SK-N-SH (cell line): ENCODE data around the gene CENPE. TPM values are rescaled to one million over a fixed set of nuclear protein-coding genes. Genes with fewer than 3 reads are reported as not detected.

Source experiments
- CTCF ChIA-PET: fragments of 300-600, 350-600 bp; formaldehyde crosslinking; extraction: SDS; loops from one replicate; lab custom pipeline; 2021; lab: Yijun Ruan, JAX
- POLR2A ChIA-PET: fragments of 350-600 bp; sonication (Branson Sonifier 250); formaldehyde crosslinking; extraction: SDS; loops from one replicate; lab custom pipeline; 2020; ENCODE audit warnings: antibody characterized with exemption, inconsistent platforms; lab: Yijun Ruan, JAX
- DNase-seq: peaks from one replicate; pipeline ENCODE4 v3.0.0; 2012
- H2AFZ ChIP-seq: fragments of 200-600 bp; sonication (generic); 2 replicates; pipeline ENCODE4 v1.8.1; 2016; ENCODE audit warnings: antibody characterized with exemption, mild to moderate bottlenecking, low read depth
- H3F3A ChIP-seq: fragments of 200-600 bp; sonication (generic); replicated peaks from 2 replicates; pipeline ENCODE3; 2016; ENCODE audit warnings: antibody characterized with exemption, mild to moderate bottlenecking; ENCODE audit not compliant: insufficient read depth
- H3K27ac ChIP-seq, 2 experiments: fragments of 200-500 bp in 1 of 2; fragments of 200-600 bp in 1 of 2; sonication (Bioruptor generic) in 1 of 2; sonication (generic), shearing (Covaris generic) in 1 of 2; 2 replicates each; pipeline versions ENCODE4 v1.5.1 to v1.6.1; 2014 to 2016; ENCODE audit warnings: low read depth in 2 of 2, inconsistent platforms in 1 of 2, low read length in 1 of 2, mild to moderate bottlenecking in 1 of 2, mixed read lengths in 1 of 2
- H3K27me3 ChIP-seq: fragments of 200-600 bp; sonication (generic), shearing (Covaris generic); 2 replicates; pipeline ENCODE4 v1.6.1; 2016; ENCODE audit warnings: mixed run types; ENCODE audit not compliant: insufficient read depth
- H3K36me3 ChIP-seq, 2 experiments: fragments of 200-500 bp in 1 of 2; fragments of 200-600 bp in 1 of 2; sonication (Bioruptor generic) in 1 of 2; sonication (generic) in 1 of 2; replicated peaks in 1 of 2; 2 replicates each; pipeline versions ENCODE3 to v1.5.1; 2014 to 2016; ENCODE audit warnings: low read length in 1 of 2, mild to moderate bottlenecking in 1 of 2; ENCODE audit not compliant: insufficient read depth in 2 of 2, control insufficient read depth in 1 of 2
- H3K4me1 ChIP-seq, 2 experiments: fragments of 200-500 bp in 1 of 2; fragments of 200-600 bp in 1 of 2; sonication (Bioruptor generic) in 1 of 2; sonication (generic), shearing (Covaris generic) in 1 of 2; 2 replicates each; pipeline versions ENCODE4 v1.5.1 to v1.6.1; 2014 to 2016; ENCODE audit warnings: low read depth in 1 of 2, low read length in 1 of 2, mixed run types in 1 of 2; ENCODE audit not compliant: insufficient read depth in 2 of 2, control insufficient read depth in 1 of 2
- H3K4me2 ChIP-seq: fragments of 200-600 bp; sonication (generic), shearing (Covaris generic); 2 replicates; pipeline ENCODE4 v1.6.1; 2017; ENCODE audit warnings: mixed run types
- H3K4me3 ChIP-seq, 2 experiments: fragments of 200-500 bp in 1 of 2; fragments of 200-600 bp in 1 of 2; sonication (Bioruptor generic) in 1 of 2; sonication (generic), shearing (Covaris generic) in 1 of 2; 2 replicates each; pipeline versions ENCODE4 v1.5.1 to v1.8.1; 2014 to 2016; ENCODE audit warnings: low read depth in 2 of 2, inconsistent platforms in 1 of 2, low read length in 1 of 2, mild to moderate bottlenecking in 1 of 2, mixed read lengths in 1 of 2, moderate library complexity in 1 of 2
- H3K79me2 ChIP-seq: fragments of 200-600 bp; sonication (generic); 2 replicates; pipeline ENCODE4 v1.8.1; 2017; ENCODE audit warnings: mild to moderate bottlenecking; ENCODE audit not compliant: insufficient read depth
- H3K9ac ChIP-seq: fragments of 200-600 bp; sonication (generic); 2 replicates; pipeline ENCODE4 v1.6.1; 2017; ENCODE audit warnings: mixed run types
- H3K9me2 ChIP-seq: fragments of 200-600 bp; sonication (generic); 2 replicates; pipeline ENCODE4 v1.6.1; 2017; ENCODE audit warnings: mixed run types
- H3K9me3 ChIP-seq: fragments of 200-600 bp; sonication (generic); 2 replicates; pipeline ENCODE4 v1.6.1; 2017; ENCODE audit warnings: mixed run types, mild to moderate bottlenecking, moderate library complexity
- H4K20me1 ChIP-seq: fragments of 200-600 bp; sonication (generic); 2 replicates; pipeline ENCODE4 v1.6.1; 2017; ENCODE audit warnings: mild to moderate bottlenecking, mixed run types; ENCODE audit not compliant: insufficient read depth
- CHD2 ChIP-seq: fragments of 150-350 bp; IDR thresholded peaks from 2 replicates; pipeline ENCODE4 v1.6.1; 2018; ENCODE audit warnings: low read length; ENCODE audit not compliant: partially characterized antibody
- EP300 ChIP-seq, 2 experiments: IDR thresholded peaks; 2 replicates each; pipeline versions ENCODE4 v1.4.0 to v1.6.1; 2012; ENCODE audit warnings: borderline replicate concordance in 1 of 2, low read depth in 1 of 2, low read length in 1 of 2
- FOSL2 ChIP-seq: IDR thresholded peaks from 2 replicates; pipeline ENCODE4 v1.4.0; 2012; ENCODE audit warnings: low read depth, mild to moderate bottlenecking, moderate library complexity, borderline replicate concordance
- GABPA ChIP-seq: IDR thresholded peaks from 2 replicates; pipeline ENCODE4 v1.4.0; 2012; ENCODE audit warnings: low read depth, mild to moderate bottlenecking
- JUND ChIP-seq: IDR thresholded peaks from 2 replicates; pipeline ENCODE4 v1.4.0; 2012
- MEF2A ChIP-seq: IDR thresholded peaks from 2 replicates; pipeline ENCODE4 v1.4.0; 2012; ENCODE audit warnings: low read depth, borderline replicate concordance
- MXI1 ChIP-seq: IDR thresholded peaks from 2 replicates; pipeline ENCODE4 v1.6.1; 2012; ENCODE audit warnings: mild to moderate bottlenecking, low read depth, low read length, improper control_type of control experiment
- NFIC ChIP-seq: IDR thresholded peaks from 2 replicates; pipeline ENCODE4 v1.4.0; 2012; ENCODE audit warnings: borderline replicate concordance
- RCOR1 ChIP-seq: fragments of 150-350 bp; IDR thresholded peaks from 2 replicates; pipeline ENCODE4 v1.6.1; 2017; ENCODE audit warnings: antibody characterized with exemption, low read length
- SIN3A ChIP-seq: IDR thresholded peaks from 2 replicates; pipeline ENCODE4 v1.6.1; 2012; ENCODE audit warnings: low read depth, mild to moderate bottlenecking, low read length, moderate library complexity, borderline replicate concordance
- TCF12 ChIP-seq: IDR thresholded peaks from 2 replicates; pipeline ENCODE4 v1.4.0; 2012
- WGBS: methylation state at CpG from one replicate; pipeline ENCODE4 v1.1.6; 2017; ENCODE audit warnings: low lambda C conversion rate; 5-methylcytosine and 5-hydroxymethylcytosine counted together
- polyA plus RNA-seq, 3 experiments: library from polyadenylated mRNA; depleted of rRNA; stranded (reverse); fragments of >200 nt; gene quantifications; 2 replicates each; pipeline ENCODE4 v1.2.3, GENCODE V29; 2012
- TF ChIP-seq, protein P1 (sequence below): IDR thresholded peaks from 2 replicates; pipeline ENCODE4; 2012
- TF ChIP-seq, protein P2 (sequence below): IDR thresholded peaks from 2 replicates; pipeline ENCODE4 v1.4.0; 2012; ENCODE audit warnings: low read depth, borderline replicate concordance

Gene CENPE
- polyA plus RNA-seq, 1 of the 3 experiments (the other 2 are of a cell fraction) = 1.7 TPM

DNA sequence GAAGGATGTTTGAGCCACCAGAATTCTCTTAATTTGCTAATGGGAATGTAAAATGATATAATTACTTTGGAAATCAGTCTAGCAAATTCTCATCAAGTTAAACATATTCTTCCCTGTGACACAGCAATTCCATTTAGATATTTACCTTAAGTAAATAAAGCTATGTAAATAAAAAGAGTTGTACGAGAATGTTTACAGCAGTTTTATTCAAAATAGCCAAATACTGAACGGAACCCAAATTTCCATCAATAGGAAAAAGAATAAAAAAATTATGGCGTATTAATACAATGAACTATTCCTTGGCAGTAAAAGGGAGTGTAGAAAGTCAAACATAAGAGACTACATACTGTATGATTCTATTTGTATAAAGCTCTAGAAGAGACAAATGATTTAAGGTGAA is 45.8 kb downstream of the CENPE start:
- no peak overlapping the region for H3K4me3 ChIP-seq
- no peaks in the 10 kb centered on the region for H3K9me2 ChIP-seq
- H3K27ac ChIP-seq = no peak overlapping the region
- 94% methylated on average over 3 of the region's 3 CpGs for WGBS
- H3K4me1 ChIP-seq = peaks cover 0 to 10% of the 10 kb centered on the region in 2 experiments; a peak in 2 of 4 replicates
- H3K9me3 ChIP-seq = peaks cover 4% of the 10 kb centered on the region; the same call in 1 of the 2 replicates
- POLR2A ChIA-PET = no interaction called here
- no peaks in the 10 kb centered on the region for H3K27me3 ChIP-seq
- H4K20me1 ChIP-seq = no peaks in the 10 kb centered on the region
- H3K4me2 ChIP-seq = no peak overlapping the region
- no peak for TF ChIP-seq GABPA
- no peak for TF ChIP-seq MEF2A
- DNase-seq = no peak
- H3F3A ChIP-seq = peaks cover 15% of the 10 kb centered on the region
- CTCF ChIA-PET = no interaction called here
- H2AFZ ChIP-seq = no peak overlapping the region
- H3K36me3 ChIP-seq = peaks cover 32 to 70% of the 10 kb centered on the region in 2 experiments
- H3K9ac ChIP-seq = no peak overlapping the region
- H3K79me2 ChIP-seq = no peaks in the 10 kb centered on the region; the same call in 1 of the 2 replicates

DNA sequence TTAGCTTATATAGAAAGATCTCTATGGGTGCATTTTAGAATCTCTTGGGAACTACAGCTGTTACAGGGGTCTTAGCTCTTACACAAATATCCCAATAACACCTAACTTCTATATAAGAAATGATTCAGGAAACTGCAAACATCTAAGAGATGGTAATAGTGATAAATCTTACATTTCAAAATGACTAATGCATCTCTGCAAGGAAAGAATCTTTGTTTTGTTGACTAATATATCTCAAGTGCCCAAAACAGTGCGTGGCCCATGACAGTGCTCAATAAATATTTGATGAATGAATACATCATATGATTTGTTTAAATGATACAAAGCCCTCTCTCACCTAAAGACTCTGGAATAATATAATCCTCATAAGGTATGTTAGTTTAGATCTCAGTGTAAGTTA is 47.5 kb downstream of the CENPE start:
- CTCF ChIA-PET = no interaction called here
- H3K27ac ChIP-seq = peak overlapping the region in 1 of 2 experiments; percentile 63; a peak in 2 of 4 replicates
- H3K9me2 ChIP-seq = no peaks in the 10 kb centered on the region
- no peaks in the 10 kb centered on the region for H4K20me1 ChIP-seq
- DNase-seq = no peak
- no peak for TF ChIP-seq RCOR1
- peak in 1 of 2 experiments; percentile 65; a peak in 1 of 4 replicates for TF ChIP-seq EP300 (IDR thresholded peaks at IDR 0.05; ENCODE audit: borderline replicate concordance in 1 of 2, low read depth in 1 of 2, low read length in 1 of 2)
- TF ChIP-seq FOSL2 = peak; percentile 82
- TF ChIP-seq, protein P1, sequence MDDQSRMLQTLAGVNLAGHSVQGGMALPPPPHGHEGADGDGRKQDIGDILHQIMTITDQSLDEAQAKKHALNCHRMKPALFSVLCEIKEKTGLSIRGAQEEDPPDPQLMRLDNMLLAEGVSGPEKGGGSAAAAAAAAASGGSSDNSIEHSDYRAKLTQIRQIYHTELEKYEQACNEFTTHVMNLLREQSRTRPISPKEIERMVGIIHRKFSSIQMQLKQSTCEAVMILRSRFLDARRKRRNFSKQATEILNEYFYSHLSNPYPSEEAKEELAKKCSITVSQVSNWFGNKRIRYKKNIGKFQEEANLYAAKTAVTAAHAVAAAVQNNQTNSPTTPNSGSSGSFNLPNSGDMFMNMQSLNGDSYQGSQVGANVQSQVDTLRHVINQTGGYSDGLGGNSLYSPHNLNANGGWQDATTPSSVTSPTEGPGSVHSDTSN = peak; percentile 89
- TF ChIP-seq NFIC = 0 out of 2 replicates have a peak, but pooled peaks have one; percentile 28
- no peak for TF ChIP-seq MXI1
- TF ChIP-seq SIN3A = no peak
- TF ChIP-seq JUND = peak; percentile 78
- TF ChIP-seq TCF12 = peak; percentile 75; the same call in 1 of the 2 replicates
- no peak for TF ChIP-seq CHD2
- TF ChIP-seq, protein P2, sequence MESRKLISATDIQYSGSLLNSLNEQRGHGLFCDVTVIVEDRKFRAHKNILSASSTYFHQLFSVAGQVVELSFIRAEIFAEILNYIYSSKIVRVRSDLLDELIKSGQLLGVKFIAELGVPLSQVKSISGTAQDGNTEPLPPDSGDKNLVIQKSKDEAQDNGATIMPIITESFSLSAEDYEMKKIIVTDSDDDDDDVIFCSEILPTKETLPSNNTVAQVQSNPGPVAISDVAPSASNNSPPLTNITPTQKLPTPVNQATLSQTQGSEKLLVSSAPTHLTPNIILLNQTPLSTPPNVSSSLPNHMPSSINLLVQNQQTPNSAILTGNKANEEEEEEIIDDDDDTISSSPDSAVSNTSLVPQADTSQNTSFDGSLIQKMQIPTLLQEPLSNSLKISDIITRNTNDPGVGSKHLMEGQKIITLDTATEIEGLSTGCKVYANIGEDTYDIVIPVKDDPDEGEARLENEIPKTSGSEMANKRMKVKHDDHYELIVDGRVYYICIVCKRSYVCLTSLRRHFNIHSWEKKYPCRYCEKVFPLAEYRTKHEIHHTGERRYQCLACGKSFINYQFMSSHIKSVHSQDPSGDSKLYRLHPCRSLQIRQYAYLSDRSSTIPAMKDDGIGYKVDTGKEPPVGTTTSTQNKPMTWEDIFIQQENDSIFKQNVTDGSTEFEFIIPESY = no peak
- TF ChIP-seq, all 33 proteins: peak for 6
- Histone ChIP-seq H3K79me2 (no peaks in the 10 kb centered on the region; the same call in 1 of the 2 replicates), H3K4me1 (peaks cover 0 to 10% of the 10 kb centered on the region in 2 experiments; a peak in 2 of 4 replicates), H3K4me3 (no peak overlapping the region), H3K27me3 (no peaks in the 10 kb centered on the region), H3K36me3 (peaks cover 34 to 68% of the 10 kb centered on the region in 2 experiments), H3K9ac (no peak overlapping the region), H2AFZ (peak overlapping the region; percentile 60; the same call in 1 of the 2 replicates), H3F3A (peaks cover 17% of the 10 kb centered on the region), H3K9me3 (no peaks in the 10 kb centered on the region; the same call in 1 of the 2 replicates), H3K4me2 (peak overlapping the region; percentile 6; the same call in 1 of the 2 replicates)
- WGBS = 7% methylated on average over 1 of the region's 1 CpG
- POLR2A ChIA-PET = no interaction called here
